ENCODE data around the gene C21orf58.
"Not testable (repeated sequence)": the region's sequence is repeated elsewhere in the genome, so short reads cannot be mapped to it uniquely, and the experiment has no call there.

Gene C21orf58

GRCh38 chr21:46323710-46324389 lies at the start of gene C21orf58, which contains the start of gene PCNT:
Gene C21orf58 (minus strand): TSS chr21:46323870. CDS start chr21:46322738, 1,132 bp downstream.
Gene PCNT (plus strand): TSS chr21:46324156. CDS start chr21:46324229, 73 bp downstream.
- DNase-seq = peak; percentile 93 to 94

DNA sequence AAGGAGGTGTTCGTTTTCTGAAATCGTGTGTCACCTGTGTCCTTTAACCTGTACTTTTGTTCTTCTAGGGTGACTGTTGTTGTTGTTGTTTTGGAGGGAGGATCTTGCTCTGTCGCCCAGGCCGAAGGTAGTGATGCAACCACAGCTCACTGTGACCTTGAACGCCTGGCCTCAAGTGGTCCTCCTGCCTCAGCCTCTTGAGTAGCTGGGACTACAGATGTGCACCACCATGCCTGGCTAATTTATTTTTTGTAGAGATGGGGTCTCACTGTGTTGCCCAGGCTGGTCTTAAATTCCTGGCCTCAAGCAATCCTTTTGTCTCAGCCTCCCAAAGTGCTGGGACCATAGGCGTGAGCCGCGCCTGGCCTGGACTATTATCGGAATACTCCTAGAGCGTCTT lies 49.3 kb upstream of the C21orf58 start:
- not testable (repeated sequence) for DNase-seq

DNA sequence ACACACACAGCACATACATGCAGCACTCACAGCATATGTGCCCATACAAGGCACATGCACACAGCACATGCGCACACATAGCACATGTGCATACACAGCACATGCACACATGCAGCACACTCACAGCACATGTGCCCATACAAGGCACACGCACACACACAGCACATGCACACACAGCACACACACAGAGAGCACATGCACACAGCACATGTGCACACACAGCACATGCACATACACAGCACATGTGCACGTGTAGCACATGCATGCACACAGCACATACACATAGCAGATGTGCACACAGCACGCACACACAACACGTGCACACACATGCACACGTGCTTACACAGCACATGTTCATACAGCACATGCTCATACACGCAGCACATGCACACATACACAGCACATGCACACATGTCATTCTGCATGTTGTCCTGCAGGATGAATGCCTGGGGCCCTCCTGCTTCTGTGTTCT lies 48.4 kb upstream of the C21orf58 start:
- DNase-seq = no peak

GRCh38 chr21:46371204-46372013 lies 47.7 kb upstream of the C21orf58 start:
- DNase-seq = no peak

DNA sequence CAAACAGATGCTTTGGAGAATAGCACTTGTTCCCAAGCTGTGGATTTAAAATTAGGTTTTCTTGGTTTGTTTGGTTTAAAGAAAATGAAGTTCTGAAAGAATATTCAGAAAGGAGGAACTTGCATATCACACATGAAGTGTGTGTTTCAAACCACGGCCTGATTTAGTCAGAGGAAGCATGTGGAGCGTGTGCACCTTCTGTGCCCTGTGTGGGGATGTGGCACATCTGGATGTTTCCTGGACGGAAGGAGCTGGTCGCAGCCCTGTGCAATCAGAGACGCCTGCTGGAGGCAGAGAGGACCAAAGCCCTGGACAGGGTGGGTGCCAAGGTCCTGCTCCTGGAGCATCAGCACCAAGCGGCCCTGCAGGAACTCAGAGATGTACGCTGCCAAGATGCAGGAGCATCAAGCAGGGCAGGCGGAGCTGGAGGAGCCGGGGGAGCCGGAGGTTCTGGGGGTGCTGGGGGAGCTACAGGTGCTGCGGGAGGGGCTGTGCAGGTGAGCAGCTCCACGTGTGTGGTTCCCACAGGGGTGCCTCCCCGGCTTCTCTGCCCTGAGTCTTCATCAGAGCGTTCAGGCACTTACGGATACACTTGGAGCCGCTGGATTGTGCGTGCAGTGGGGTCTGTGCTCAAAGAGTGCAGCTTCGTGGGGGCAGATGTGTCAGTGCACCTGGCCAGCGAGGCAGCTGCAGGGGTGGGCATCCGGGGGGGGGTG lies 46.0 kb upstream of the C21orf58 start:
- DNase-seq = peak; percentile 88 to 90

GRCh38 chr21:46368533-46369285 lies 45.0 kb upstream of the C21orf58 start:
- DNase-seq = peak; percentile 20 to 41

DNA sequence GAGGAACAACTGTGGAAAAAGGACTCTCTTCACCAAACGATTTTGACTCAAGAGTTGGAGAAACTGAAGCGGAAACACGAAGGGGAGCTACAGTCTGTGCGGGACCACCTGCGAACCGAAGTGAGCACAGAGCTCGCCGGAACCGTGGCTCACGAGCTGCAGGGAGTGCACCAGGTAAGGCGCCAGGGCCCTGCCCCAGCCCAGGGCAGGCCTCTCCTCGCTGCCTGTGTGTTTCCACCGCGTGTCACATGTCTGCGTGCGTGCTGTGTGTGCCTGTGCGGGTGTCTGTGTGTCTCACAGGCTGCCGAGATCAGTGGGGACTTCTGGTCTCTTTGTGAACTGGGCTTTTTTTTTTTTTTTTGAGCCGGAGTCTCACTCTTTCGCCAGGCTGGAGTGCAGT lies 43.3 kb upstream of the C21orf58 start:
- DNase-seq = no peak

GRCh38 chr21:46366561-46366960 lies 42.9 kb upstream of the C21orf58 start:
- DNase-seq = no peak

GRCh38 chr21:46366091-46366490 lies 42.4 kb upstream of the C21orf58 start:
- DNase-seq = no peak

- DNase-seq = no peak
Measured at GRCh38 chr21:46363698-46364097, 40.0 kb upstream of the C21orf58 start.

DNA sequence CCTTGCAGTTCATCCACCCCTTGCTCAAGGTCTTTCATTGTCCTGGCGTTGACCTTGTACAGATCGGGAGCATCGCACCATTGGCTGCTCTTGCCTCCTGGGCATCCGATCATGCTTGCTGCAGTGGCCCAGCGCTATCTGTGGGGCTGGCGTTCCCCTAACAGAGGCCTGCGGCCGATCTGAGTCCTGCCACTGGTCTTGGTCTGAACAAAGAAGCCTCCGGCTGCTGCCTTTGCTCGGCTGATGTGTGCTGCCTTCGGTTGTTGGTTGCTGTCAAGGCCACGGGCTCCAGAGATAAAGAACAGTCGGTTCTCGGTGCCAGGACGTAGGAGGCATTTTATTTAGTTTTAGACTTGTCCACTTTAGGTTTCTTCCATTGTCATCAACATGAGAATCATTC lies 39.3 kb upstream of the C21orf58 start:
- DNase-seq = no peak

GRCh38 chr21:46361935-46362334 lies 38.3 kb upstream of the C21orf58 start:
- DNase-seq = no peak

DNA sequence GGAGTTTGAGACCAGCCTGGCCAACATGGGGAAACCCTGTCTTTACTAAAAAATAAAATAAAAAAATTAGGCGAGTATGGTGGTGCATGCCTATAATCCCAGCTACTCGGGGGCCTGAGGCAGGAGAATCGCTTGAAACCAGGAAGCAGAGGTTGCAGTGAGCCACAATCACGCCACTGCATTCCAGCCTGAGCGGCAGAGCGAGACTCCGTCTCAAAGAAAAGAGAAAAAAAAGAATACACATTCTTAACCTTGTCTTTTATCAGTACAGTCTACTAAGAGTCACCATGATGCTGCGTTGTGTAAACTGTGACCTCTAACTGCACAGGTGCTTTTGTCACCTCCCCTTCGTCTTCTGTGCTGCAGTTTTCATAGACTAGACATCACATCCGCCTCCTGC lies 37.5 kb upstream of the C21orf58 start:
- DNase-seq = no peak

DNA sequence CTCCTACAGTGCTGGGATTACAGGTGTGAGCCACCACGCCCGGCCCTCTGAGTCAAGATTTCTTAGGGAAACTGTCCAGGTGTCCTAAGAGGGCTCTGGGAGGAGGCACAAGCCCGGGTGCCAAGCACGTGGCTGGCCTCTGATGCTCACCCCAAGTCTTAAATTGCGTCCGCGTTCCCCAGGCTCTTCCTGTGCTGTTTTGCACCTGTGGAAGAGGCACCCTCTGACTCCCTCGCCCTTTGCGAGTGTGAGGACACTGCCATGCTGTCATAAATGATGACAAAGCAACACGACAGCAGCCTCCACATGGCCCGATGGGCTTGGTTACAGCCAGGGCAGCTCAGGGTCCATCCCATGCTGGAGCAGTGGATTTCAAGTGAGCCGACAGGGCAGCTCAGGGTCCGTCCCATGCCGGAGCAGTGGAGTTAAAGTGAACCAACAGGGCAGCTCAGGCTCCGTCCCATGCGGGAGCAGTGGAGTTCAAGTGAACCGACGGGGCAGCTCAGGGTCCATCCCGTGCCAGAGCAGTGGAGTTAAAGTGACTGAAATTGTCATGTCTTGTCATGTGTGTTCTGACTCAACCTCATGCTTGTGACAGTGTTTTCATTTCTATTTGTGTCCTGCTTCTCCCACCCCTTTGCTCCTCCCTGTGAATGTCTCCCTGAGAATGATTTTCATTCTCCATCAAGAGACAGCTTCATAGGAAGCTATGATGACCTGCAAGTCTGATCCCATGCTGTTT lies 34.2 kb upstream of the C21orf58 start:
- no peak for DNase-seq

DNA sequence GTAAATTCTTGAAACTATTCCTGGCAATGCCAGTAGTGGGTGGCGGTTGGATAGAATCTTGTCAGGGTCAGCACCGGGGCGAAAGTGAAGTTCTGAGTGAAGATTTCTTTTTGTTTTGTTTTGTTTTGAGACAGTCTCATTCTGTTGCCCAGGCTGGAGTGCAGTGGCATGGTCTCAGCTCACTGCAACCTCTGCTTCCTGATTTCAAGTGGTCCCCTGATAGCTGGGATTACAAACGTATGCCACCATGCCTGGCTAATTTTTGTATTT lies 33.6 kb upstream of the C21orf58 start:
- DNase-seq = no peak

DNA sequence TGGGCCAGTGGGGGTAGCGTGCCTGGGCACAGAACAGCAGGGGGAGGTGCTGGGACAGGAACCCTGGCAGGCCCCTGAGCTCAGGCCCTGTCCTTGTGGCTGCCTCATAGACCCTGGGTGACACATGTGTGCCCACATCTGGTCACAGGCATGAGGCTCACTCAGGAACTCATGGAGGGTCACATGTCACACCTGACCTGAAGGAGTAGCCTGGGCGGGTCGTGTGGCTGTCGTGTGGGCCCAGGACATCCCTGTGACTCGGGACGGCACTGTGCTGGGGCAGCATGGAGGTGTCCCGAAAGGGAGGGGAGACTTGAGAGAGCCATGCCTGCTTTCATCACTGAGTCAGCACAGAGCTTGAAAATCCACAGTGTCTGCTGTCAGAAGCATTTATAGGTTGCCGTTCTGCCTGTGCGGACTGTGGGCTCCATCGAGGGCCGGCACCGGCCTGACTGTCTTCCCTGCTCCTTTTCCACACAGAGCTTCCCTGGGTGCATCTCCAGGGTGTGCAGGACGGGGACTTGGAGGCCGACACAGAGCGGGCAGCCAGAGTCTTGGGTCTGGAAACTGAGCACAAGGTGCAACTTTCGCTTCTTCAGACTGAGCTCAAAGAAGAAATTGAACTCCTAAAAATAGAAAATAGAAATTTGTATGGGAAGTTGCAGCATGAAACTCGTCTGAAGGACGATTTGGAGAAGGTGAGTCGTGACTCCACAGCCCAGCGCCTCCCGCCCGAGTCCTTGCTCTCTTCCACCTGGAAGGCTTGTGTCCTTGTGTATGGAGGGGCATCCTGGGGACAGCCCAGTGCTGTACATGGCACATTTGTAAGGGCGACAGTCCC lies 33.0 kb upstream of the C21orf58 start:
- no peak for DNase-seq

GRCh38 chr21:46356005-46356338 lies 32.3 kb upstream of the C21orf58 start:
- no peak for DNase-seq

DNA sequence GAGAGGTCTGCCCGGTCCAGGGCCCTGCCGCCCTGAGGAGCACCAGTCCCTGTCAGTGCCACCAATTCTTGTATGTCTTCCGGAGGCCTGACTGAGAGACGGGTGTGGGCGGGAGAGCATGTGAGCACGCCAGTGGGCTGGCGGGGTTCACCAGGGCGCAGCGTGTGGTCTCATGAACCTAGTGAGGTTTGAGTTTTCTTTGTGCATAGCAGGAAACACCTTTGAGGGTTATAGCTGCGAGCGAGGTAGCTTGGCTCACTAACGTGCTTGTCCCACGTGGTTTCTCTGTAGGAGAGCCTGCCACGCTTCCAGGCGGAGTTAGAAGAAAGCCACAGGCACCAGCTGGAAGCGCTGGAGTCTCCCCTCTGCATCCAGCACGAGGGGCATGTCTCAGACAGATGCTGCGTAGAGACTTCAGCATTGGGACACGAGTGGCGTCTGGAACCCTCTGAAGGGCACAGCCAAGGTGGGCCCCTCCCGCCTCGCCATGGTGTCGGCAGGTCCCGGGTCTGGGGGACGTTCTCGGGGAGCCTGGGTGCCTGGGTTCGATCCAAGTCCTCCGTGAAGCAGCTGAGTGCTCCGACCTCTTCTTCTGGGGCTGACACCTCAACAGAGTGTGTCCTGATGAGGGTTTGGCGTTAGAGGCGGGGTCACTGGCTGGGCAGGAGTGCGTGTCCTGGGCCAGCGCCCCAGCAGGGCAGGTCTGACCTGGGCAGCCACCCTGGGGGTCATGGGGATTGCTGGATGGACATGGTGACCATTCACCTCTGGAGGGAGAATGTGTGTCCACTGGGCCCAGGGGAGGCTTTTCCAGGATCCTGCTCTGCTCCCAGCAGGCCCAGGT lies 31.7 kb upstream of the C21orf58 start:
- no peak for DNase-seq

GRCh38 chr21:46354518-46354917 lies 30.8 kb upstream of the C21orf58 start:
- no peak for DNase-seq

- no peak for DNase-seq
Measured at GRCh38 chr21:46354046-46354445, 30.4 kb upstream of the C21orf58 start.

All from Kasumi-1 (cell line).